Neural progenitor cell (in vitro differentiated cells): ENCODE measurements around the gene SPTBN2. TPM values are rescaled to one million over a fixed set of nuclear protein-coding genes. Genes with fewer than 3 reads are reported as not detected.
"Not testable (repeated sequence)": the region's sequence is repeated elsewhere in the genome, so short reads cannot be mapped to it uniquely, and the experiment has no call there.

Source experiments
- DNase-seq: peaks from one replicate; pipeline ENCODE4 v3.0.0-alpha.2; 2016; ENCODE audit warnings: low spot score
- H2AFZ ChIP-seq: fragments of 200-600 bp; sonication (generic); replicated peaks from 2 replicates; pipeline ENCODE4 v1.6.1; 2016; ENCODE audit warnings: antibody characterized with exemption
- H3F3A ChIP-seq: fragments of 200-600 bp; sonication (generic); 2 replicates; pipeline ENCODE4 v1.6.1; 2016; ENCODE audit warnings: antibody characterized with exemption, low read depth
- H3K27ac ChIP-seq: fragments of 200-600 bp; sonication (generic); 2 replicates; pipeline ENCODE4 v1.5.1; 2016; ENCODE audit warnings: mild to moderate bottlenecking
- H3K27me3 ChIP-seq: fragments of 200-600 bp; sonication (generic); 2 replicates; pipeline ENCODE4 v1.6.1; 2016; ENCODE audit warnings: mild to moderate bottlenecking, moderate library complexity
- H3K36me3 ChIP-seq: fragments of 200-600 bp; sonication (generic); 2 replicates; pipeline ENCODE4 v1.5.1; 2016
- H3K4me1 ChIP-seq: fragments of 200-600 bp; sonication (generic); 2 replicates; pipeline ENCODE4 v1.6.1; 2016; ENCODE audit warnings: mixed run types
- H3K4me2 ChIP-seq: fragments of 200-600 bp; sonication (generic); 2 replicates; pipeline ENCODE4 v1.6.1; 2016
- H3K4me3 ChIP-seq: fragments of 200-600 bp; sonication (generic); 2 replicates; pipeline ENCODE4 v1.5.1; 2016
- H3K79me2 ChIP-seq: fragments of 200-600 bp; sonication (generic); 2 replicates; pipeline ENCODE4 v1.6.1; 2016; ENCODE audit warnings: low read depth
- H3K9ac ChIP-seq: fragments of 200-600 bp; sonication (generic); 2 replicates; pipeline ENCODE4 v1.6.1; 2016
- H3K9me3 ChIP-seq: fragments of 200-600 bp; sonication (generic); 2 replicates; pipeline ENCODE4 v1.5.1; 2016; ENCODE audit warnings: low read depth
- H4K20me1 ChIP-seq: fragments of 200-600 bp; sonication (generic); 2 replicates; pipeline ENCODE4 v1.6.1; 2016; ENCODE audit warnings: low read depth
- H3K27ac Mint-ChIP-seq: 3 replicates; pipeline ENCODE4 v1.8.0; 2021; ENCODE audit warnings: mixed read lengths
- H3K27me3 Mint-ChIP-seq: 2 replicates; pipeline ENCODE4 v1.8.0; 2022; ENCODE audit warnings: low read depth, mild to moderate bottlenecking, inconsistent platforms, moderate library complexity, mixed read lengths; ENCODE audit not compliant: insufficient read depth
- H3K36me3 Mint-ChIP-seq: 3 replicates; pipeline ENCODE4 v1.8.0; 2021; ENCODE audit warnings: mixed read lengths
- H3K4me1 Mint-ChIP-seq: 3 replicates; pipeline ENCODE4 v1.8.0; 2021; ENCODE audit warnings: mixed read lengths
- H3K4me3 Mint-ChIP-seq: 3 replicates; pipeline ENCODE4 v1.8.0; 2021; ENCODE audit warnings: mild to moderate bottlenecking, moderate library complexity, mixed read lengths
- H3K9me3 Mint-ChIP-seq: 3 replicates; pipeline ENCODE4 v1.8.0; 2020; ENCODE audit warnings: mixed read lengths
- EZH2 ChIP-seq: fragments of 200-600 bp; sonication (generic); IDR thresholded peaks from 2 replicates; pipeline ENCODE4 v1.6.1; 2017; ENCODE audit warnings: antibody characterized with exemption, mild to moderate bottlenecking, moderate library complexity
- EZH2phosphoT487 ChIP-seq: fragments of 200-600 bp; sonication (generic); IDR thresholded peaks from 2 replicates; pipeline ENCODE4 v1.6.1; 2017; ENCODE audit warnings: antibody characterized with exemption
- total RNA-seq: library from RNA; depleted of rRNA; stranded (reverse); fragments of >200 nt; gene quantifications from 2 replicates; pipeline ENCODE4 v1.2.3, GENCODE V29; 2015; ENCODE audit warnings: low replicate concordance
- TF ChIP-seq, protein P1 (sequence below): fragments of 200-600 bp; sonication (generic); IDR thresholded peaks from 2 replicates; pipeline ENCODE4 v1.5.1; 2017; ENCODE audit warnings: antibody characterized with exemption, mild to moderate bottlenecking

The SPTBN2 gene
- total RNA-seq, 1 donor from 2014 or later = 14.5 TPM

DNA sequence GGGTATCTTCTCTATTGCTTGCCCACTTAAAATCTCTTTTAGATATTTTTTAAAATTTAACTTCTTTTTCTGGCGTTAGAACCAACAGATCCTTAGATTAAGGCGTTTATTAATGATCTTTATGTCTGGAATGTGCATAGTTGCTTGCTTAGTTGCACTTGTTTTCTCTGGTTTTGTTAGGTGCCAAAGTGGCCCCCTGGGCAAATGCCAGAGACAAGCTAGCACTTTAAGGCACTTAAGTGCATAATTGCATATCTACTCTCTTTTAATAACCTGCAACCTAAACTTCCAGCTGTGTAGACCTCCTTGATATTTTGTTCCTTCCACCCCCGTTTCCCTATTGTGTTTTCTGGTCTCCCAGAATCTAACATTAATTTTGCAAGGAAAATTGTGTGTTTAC is 87.2 kb downstream of the SPTBN2 start:
- no peak for DNase-seq
- Mint-ChIP-seq H3K4me3 (peak overlapping the region; percentile 65), H3K36me3 (peaks cover 58% of the 10 kb centered on the region), H3K9me3 (no peaks in the 10 kb centered on the region), H3K27me3 (peaks cover 13% of the 10 kb centered on the region), H3K27ac (no peak overlapping the region), H3K4me1 (peaks cover 70% of the 10 kb centered on the region)
- peak overlapping the region; percentile 77 for H3K4me3 ChIP-seq
- peaks cover 47% of the 10 kb centered on the region for H3F3A ChIP-seq
- H3K9ac ChIP-seq = peak overlapping the region; percentile 46
- H3K9me3 ChIP-seq = no peaks in the 10 kb centered on the region
- no peak overlapping the region for H3K27ac ChIP-seq
- peaks cover 53% of the 10 kb centered on the region for H3K4me1 ChIP-seq
- H3K4me2 ChIP-seq = peak overlapping the region; percentile 84
- TF ChIP-seq EZH2 = no peak
- TF ChIP-seq, protein P1, sequence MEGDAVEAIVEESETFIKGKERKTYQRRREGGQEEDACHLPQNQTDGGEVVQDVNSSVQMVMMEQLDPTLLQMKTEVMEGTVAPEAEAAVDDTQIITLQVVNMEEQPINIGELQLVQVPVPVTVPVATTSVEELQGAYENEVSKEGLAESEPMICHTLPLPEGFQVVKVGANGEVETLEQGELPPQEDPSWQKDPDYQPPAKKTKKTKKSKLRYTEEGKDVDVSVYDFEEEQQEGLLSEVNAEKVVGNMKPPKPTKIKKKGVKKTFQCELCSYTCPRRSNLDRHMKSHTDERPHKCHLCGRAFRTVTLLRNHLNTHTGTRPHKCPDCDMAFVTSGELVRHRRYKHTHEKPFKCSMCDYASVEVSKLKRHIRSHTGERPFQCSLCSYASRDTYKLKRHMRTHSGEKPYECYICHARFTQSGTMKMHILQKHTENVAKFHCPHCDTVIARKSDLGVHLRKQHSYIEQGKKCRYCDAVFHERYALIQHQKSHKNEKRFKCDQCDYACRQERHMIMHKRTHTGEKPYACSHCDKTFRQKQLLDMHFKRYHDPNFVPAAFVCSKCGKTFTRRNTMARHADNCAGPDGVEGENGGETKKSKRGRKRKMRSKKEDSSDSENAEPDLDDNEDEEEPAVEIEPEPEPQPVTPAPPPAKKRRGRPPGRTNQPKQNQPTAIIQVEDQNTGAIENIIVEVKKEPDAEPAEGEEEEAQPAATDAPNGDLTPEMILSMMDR = no peak
- TF ChIP-seq EZH2phosphoT487 = no peak
- H3K79me2 ChIP-seq = peaks cover 95% of the 10 kb centered on the region
- no peaks in the 10 kb centered on the region for H3K27me3 ChIP-seq
- H4K20me1 ChIP-seq = peaks cover 81% of the 10 kb centered on the region
- peaks cover 29% of the 10 kb centered on the region for H3K36me3 ChIP-seq
- no peak overlapping the region for H2AFZ ChIP-seq

DNA sequence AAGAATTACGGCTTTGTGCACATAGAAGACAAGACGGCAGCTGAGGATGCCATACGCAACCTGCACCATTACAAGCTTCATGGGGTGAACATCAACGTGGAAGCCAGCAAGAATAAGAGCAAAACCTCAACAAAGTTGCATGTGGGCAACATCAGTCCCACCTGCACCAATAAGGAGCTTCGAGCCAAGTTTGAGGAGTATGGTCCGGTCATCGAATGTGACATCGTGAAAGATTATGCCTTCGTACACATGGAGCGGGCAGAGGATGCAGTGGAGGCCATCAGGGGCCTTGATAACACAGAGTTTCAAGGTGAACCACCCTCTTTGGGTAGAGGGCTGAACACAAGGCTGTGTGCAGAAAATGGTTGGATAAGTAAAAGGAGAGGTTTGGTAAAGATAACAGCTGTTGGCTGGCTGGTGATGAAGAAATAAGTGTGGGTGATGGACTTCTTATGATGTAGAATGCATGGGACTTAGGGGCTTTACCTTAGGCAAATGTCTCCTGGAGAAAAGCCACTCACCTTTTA is 89.1 kb downstream of the SPTBN2 start:
- peak overlapping the region; percentile 99 for H3K27ac Mint-ChIP-seq
- not testable (repeated sequence) for H2AFZ ChIP-seq, H3K9me3 Mint-ChIP-seq, DNase-seq, H3K27me3 ChIP-seq, H3K27ac ChIP-seq, H3K9me3 ChIP-seq
- peaks cover 70% of the 10 kb centered on the region for H3K4me1 Mint-ChIP-seq
- Histone ChIP-seq H3K4me3 (peak overlapping the region; percentile 77), H3K79me2 (peaks cover 95% of the 10 kb centered on the region), H3K4me2 (peak overlapping the region; percentile 84), H3K4me1 (peaks cover 53% of the 10 kb centered on the region), H3F3A (peaks cover 54% of the 10 kb centered on the region), H3K36me3 (peaks cover 29% of the 10 kb centered on the region), H3K9ac (peak overlapping the region; percentile 46), H4K20me1 (peaks cover 61% of the 10 kb centered on the region)
- peaks cover 40% of the 10 kb centered on the region for H3K36me3 Mint-ChIP-seq
- H3K27me3 Mint-ChIP-seq = peaks cover 11% of the 10 kb centered on the region
- H3K4me3 Mint-ChIP-seq = peak overlapping the region; percentile 100

DNA sequence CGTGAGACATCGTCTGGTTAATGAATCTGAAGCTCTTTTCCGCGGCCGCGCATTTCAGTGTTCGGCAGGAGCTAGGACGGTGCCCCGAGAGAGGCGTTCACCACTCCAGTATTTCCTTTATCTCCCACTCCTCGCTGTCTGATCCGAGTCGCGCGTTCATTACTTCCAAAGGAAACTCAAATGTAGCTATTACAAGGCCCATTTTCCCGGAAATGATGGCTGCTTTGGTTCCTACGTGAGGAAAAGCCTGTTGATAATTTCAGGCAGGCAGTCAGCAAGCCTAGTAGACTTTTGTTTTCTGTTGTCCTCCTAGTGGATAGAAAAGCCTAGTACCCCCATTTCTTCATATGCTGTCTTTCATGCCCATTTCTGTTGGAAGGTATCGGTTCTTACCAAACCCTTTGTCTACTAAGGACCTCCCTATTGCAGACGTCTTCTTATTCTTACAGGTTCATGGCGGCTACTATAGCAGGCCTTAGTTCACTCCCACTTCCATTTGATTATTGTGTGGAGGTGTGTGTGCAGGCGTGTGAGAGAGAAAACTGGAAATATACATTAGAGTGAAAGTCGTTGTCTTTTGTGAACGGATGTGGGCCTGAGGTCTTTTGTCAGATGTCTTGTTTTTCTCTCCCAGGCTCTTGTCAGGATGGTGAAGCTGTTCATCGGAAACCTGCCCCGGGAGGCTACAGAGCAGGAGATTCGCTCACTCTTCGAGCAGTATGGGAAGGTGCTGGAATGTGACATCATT is 89.8 kb downstream of the SPTBN2 start:
- Histone ChIP-seq H3K9me3 (no peaks in the 10 kb centered on the region), H3K79me2 (peaks cover 95% of the 10 kb centered on the region), H2AFZ (no peak overlapping the region), H3K4me3 (peak overlapping the region; percentile 77), H3K4me2 (peak overlapping the region; percentile 84), H3K4me1 (peaks cover 53% of the 10 kb centered on the region), H3F3A (peaks cover 55% of the 10 kb centered on the region), H3K27ac (peak overlapping the region; percentile 95), H3K9ac (peak overlapping the region; percentile 92), H4K20me1 (peaks cover 55% of the 10 kb centered on the region), H3K27me3 (no peaks in the 10 kb centered on the region), H3K36me3 (peaks cover 25% of the 10 kb centered on the region)
- Mint-ChIP-seq H3K27ac (peak overlapping the region; percentile 99), H3K27me3 (peaks cover 14% of the 10 kb centered on the region), H3K4me1 (peaks cover 68% of the 10 kb centered on the region), H3K9me3 (no peaks in the 10 kb centered on the region), H3K4me3 (peak overlapping the region; percentile 100), H3K36me3 (peaks cover 40% of the 10 kb centered on the region)
- TF ChIP-seq, protein P1 = no peak
- no peak for TF ChIP-seq EZH2phosphoT487
- no peak for TF ChIP-seq EZH2
- no peak for DNase-seq
